ENCODE data around the gene CLECL1. TPM values are rescaled to one million over a fixed set of nuclear protein-coding genes. Genes with fewer than 3 reads are reported as not detected.

CLECL1 gene
- total RNA-seq, result not detected in 2 replicates

GRCh38 chr12:9732921-9733461 is at the start of gene CLECL1:
Gene CLECL1, minus strand, starts transcription at chr12:9733097.

DNA sequence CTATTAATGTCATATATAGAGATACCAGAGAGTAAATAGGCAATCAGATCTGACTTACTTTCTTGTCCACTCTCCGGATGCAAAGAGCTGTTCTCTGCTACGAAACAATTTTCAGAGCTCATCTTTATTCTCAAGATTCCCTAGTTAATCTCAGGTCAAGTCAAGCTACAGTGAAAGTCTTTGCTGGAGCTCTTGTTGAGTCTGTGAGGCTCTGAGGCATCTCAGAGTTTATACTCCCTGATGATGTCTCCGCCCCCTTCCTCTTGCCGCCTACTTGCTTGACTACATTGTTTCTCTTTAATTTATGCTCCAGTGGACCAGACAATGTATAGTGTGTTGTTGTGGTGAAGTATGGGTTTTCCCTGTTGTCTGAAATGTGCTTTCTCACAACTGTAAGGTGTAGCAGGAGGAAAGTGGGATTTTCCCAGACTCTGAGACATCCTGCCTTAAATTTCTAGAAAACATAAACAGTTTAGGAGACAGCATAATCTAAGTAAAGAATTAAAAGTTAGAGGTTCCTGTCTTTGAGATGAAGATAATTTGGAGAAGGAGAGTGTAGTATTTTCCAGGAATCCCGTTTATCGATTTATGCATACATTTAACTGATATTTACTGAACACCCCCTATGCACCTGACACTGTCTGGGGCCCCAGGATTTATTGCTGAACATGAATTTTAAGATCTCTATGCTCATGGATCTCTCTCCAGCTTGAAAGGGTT is 28.0 kb upstream of the CLECL1 start, which contains the start of gene CD69:
TSS of gene CD69 (minus strand) at position 203 of the 720 bp plus-strand sequence. CDS start at position 122, 81 bp downstream.

Other genes with a start within 250 kb of the CLECL1 start
- gene KLRB1, start 125.2 kb downstream of the CLECL1 start, total RNA-seq, result not detected in 2 replicates
- 2.3 and 4.1 TPM in 2 replicates for gene CLEC2D, start 63.4 kb downstream of the CLECL1 start, total RNA-seq
- not detected in 2 replicates for gene CD69, start 27.8 kb upstream of the CLECL1 start, total RNA-seq
- gene KLRF1, start 94.4 kb upstream of the CLECL1 start, total RNA-seq, result 0.15 TPM in 1 of 2 replicates, not detected in the other
- 14.2 and 19.3 TPM in 2 replicates for gene CLEC2B, start 136.3 kb upstream of the CLECL1 start, total RNA-seq
- gene KLRF2, start 148.4 kb upstream of the CLECL1 start, total RNA-seq, result not detected in 2 replicates
- not detected in 2 replicates for gene CLEC2A, start 199.3 kb upstream of the CLECL1 start, total RNA-seq
- gene CLEC12A, start 238.3 kb upstream of the CLECL1 start, total RNA-seq, result not detected in 2 replicates

Measured in smooth muscle cell of trachea (primary cell).